NCI-H345 treated with DMSO at 0.1 percent for 48 hours (cell line): ENCODE measurements around the gene SLC39A13.

Source experiments
- DNase-seq: peaks from one replicate; lab custom pipeline; 2025; ENCODE audit not compliant: unreplicated experiment; lab: John Stamatoyannopoulos, UW

Gene SLC39A13

DNA sequence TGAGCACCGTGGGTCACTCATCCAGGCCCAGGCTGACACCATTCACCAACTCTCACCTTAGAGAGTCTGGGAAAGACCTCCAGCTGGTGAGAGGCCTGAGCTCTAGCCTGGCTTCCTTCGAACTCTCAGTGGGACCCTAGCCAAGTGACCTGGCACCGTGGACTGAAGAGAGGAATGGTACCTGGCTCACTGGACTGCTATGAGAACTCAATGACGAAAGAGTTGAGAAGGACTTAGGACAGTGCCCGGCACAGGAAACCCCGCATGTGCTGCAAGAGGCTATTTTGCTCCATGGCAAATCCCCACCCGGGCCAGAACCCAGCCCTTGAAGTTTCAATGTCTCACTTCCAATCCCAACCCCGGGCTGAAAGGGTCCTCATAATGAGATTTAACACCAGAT lies 41.2 kb downstream of the SLC39A13 start:
- DNase-seq: no peak

- DNase-seq: no peak
Observed at GRCh38 chr11:47451436-47451835, 43.0 kb downstream of the SLC39A13 start.

GRCh38 chr11:47451990-47452389 lies 43.6 kb downstream of the SLC39A13 start:
- DNase-seq: no peak

DNA sequence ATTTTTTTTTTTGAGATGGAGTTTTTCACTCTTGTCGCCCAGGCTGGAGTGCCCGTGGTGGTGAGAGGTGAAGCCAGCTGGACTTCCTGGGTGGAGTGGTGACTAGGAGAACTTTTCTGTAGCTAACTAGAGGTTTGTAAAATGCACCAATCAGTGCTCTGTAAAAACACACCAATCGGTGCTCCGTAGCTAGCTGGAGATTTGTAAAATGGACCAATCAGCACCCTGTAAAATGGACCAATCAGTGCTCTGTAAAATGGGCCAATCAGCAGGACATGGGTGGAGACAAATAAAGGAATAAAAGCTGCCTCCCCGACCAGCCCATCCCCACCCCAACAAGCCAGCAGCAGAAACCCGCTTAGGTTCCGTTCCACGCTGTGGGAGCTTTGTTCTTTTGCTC lies 45.0 kb downstream of the SLC39A13 start:
- DNase-seq: no peak

- DNase-seq: peak; percentile 75
Observed at GRCh38 chr11:47454258-47454671, 45.9 kb downstream of the SLC39A13 start.

- DNase-seq: no peak
Observed at GRCh38 chr11:47460571-47461235, 52.3 kb downstream of the SLC39A13 start.

DNA sequence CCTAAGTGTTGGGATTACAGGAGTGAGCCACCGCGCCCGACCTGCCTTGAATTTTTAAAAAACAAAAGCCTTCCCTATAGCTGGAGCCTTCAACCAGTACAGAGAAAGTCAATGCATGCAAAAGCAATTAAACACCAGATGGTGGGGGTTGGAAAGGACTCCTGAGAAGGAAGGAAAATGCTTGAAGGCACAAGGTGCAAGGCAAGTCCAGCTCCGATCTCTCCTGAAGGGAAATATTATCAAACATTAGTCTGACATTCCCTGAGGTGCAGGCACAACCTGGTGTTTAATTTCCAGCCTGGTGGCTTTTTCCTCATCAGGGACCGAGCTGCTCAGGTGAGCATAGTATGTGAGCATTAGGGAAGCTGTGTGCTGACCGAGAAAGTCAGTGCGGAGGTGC lies 53.5 kb downstream of the SLC39A13 start:
- no peak for DNase-seq

GRCh38 chr11:47464483-47464882 lies 56.1 kb downstream of the SLC39A13 start:
- DNase-seq: peak; percentile 59
